Panc1 (cell line): ENCODE results near the gene ICA1. TPM values are rescaled to one million over a fixed set of nuclear protein-coding genes. Genes with fewer than 3 reads are reported as not detected.

ENCODE experiments used
- ATAC-seq: fragments of 200-7000 bp; cut with Tn5 transposase; 2 replicates; pipeline ENCODE4 v1.9.1; 2020; ENCODE audit warnings: mild to moderate bottlenecking, moderate library complexity
- BruUV-seq: library from RNA; stranded (reverse); fragments of 400-500 nt; replicated peaks from 2 replicates; lab custom pipeline; 2021; lab: Mats Ljungman, UMichigan
- CTCF ChIA-PET: fragments of 300-600 bp; sonication (Branson Sonifier 250); formaldehyde crosslinking; loops from one replicate; lab custom pipeline; 2022; ENCODE audit warnings: antibody characterized with exemption; lab: Charles Lee
- POLR2A ChIA-PET: fragments of 300-600 bp; sonication (Branson Sonifier 250); formaldehyde crosslinking; loops from one replicate; lab custom pipeline; 2022; ENCODE audit warnings: antibody characterized with exemption; lab: Charles Lee
- DNase-seq: peaks from one replicate; pipeline ENCODE4 v3.0.0-alpha.2; 2010; ENCODE audit warnings: low read depth, low spot score
- H3K27ac ChIP-seq: 2 replicates; pipeline ENCODE4 v1.5.1; 2011; ENCODE audit warnings: mild to moderate bottlenecking, low read length, inconsistent platforms
- H3K27me3 ChIP-seq: fragments of 200-500 bp; sonication (Bioruptor generic); 2 replicates; pipeline ENCODE4 v1.6.0; 2014; ENCODE audit warnings: low read length, inconsistent platforms; ENCODE audit not compliant: control insufficient read depth, insufficient read depth
- H3K36me3 ChIP-seq: fragments of 200-500 bp; sonication (Bioruptor generic); 2 replicates; pipeline ENCODE4 v1.5.1; 2014; ENCODE audit warnings: inconsistent platforms, mild to moderate bottlenecking, low read length, moderate library complexity; ENCODE audit not compliant: control insufficient read depth, insufficient read depth
- H3K4me1 ChIP-seq: 2 replicates; pipeline ENCODE4 v1.5.1; 2011; ENCODE audit warnings: inconsistent platforms, mild to moderate bottlenecking, low read length, moderate library complexity; ENCODE audit not compliant: control insufficient read depth, insufficient read depth
- H3K4me3 ChIP-seq, 2 experiments: 2 replicates each; pipeline ENCODE4 v1.5.1; 2011 to 2012; ENCODE audit warnings: low read depth in 2 of 2, low read length in 2 of 2, mild to moderate bottlenecking in 2 of 2, inconsistent platforms in 1 of 2, moderate library complexity in 1 of 2
- H3K9me3 ChIP-seq: fragments of 200-500 bp; sonication (Bioruptor generic); 2 replicates; pipeline ENCODE4 v1.5.1; 2014; ENCODE audit warnings: low read depth, mild to moderate bottlenecking, inconsistent platforms, low read length, moderate library complexity; ENCODE audit not compliant: control insufficient read depth, insufficient read depth
- CTCF ChIP-seq: fragments of 450-650 bp; IDR thresholded peaks from 2 replicates; pipeline ENCODE4 v1.5.1; 2017; ENCODE audit warnings: mild to moderate bottlenecking
- POLR2AphosphoS5 ChIP-seq: IDR thresholded peaks from 2 replicates; pipeline ENCODE4 v1.6.1; 2012; ENCODE audit warnings: mild to moderate bottlenecking, low read depth, low read length, moderate library complexity
- REST ChIP-seq, 2 experiments: IDR thresholded peaks; 2 replicates each; pipeline ENCODE4 v1.6.1; 2011 to 2012; ENCODE audit warnings: low read depth in 2 of 2, control low read depth in 1 of 2, low read length in 1 of 2, mild to moderate bottlenecking in 1 of 2, moderate library complexity in 1 of 2; ENCODE audit not compliant: insufficient read depth in 1 of 2
- SIN3A ChIP-seq: IDR thresholded peaks from 2 replicates; pipeline ENCODE4 v1.6.1; 2012; ENCODE audit warnings: low read depth, mild to moderate bottlenecking, low read length, moderate library complexity, borderline replicate concordance; ENCODE audit not compliant: insufficient read depth
- TCF7L2 ChIP-seq: IDR thresholded peaks from 2 replicates; pipeline ENCODE4 v1.6.1; 2011; ENCODE audit warnings: mild to moderate bottlenecking, low read depth, low read length, inconsistent platforms
- in situ Hi-C: cut with HindIII; loops from 2 replicates; pipeline ENCODE4 v1.10.0; 2016; ENCODE audit warnings: low sequenced_read_pairs, low pct_unique_long_range_greater_than_20kb
- intact Hi-C: fragments of 100-400 bp; cut with micrococcal nuclease; formaldehyde crosslinking; loops from one replicate; pipeline ENCODE4 v1.10.0; 2022; ENCODE audit not compliant: unreplicated experiment
- total RNA-seq: library from RNA; stranded (reverse); gene quantifications from one replicate; pipeline ENCODE4 v1.2.1, GENCODE V29; 2021; ENCODE audit not compliant: unreplicated experiment

ICA1 gene
- total RNA-seq, 1 experiment from 2014 or later = 1.1 TPM

- no peak overlapping the region for H3K4me3 ChIP-seq
- H3K4me1 ChIP-seq = no peaks in the 10 kb centered on the region
- DNase-seq = no peak
- H3K9me3 ChIP-seq = no peaks in the 10 kb centered on the region
- H3K36me3 ChIP-seq = no peaks in the 10 kb centered on the region
- ATAC-seq = no peak
- CTCF ChIA-PET = no interaction called here
- in situ Hi-C loops (no loop called here), intact Hi-C loops (no loop called here)
- TF ChIP-seq REST (IDR thresholded peaks at IDR 0.05; ENCODE audit: insufficient read depth in 1 of 2, low read depth in 2 of 2, low read length in 1 of 2) (no peak), SIN3A (no peak), CTCF (no peak), TCF7L2 (no peak), POLR2AphosphoS5 (no peak)
- BruUV-seq = no TSS peak
- no peak overlapping the region for H3K27ac ChIP-seq
- POLR2A ChIA-PET = no interaction called here
- H3K27me3 ChIP-seq = peaks cover 12% of the 10 kb centered on the region
Observed at GRCh38 chr7:8160250-8160649, 101.7 kb downstream of the ICA1 start.

DNA sequence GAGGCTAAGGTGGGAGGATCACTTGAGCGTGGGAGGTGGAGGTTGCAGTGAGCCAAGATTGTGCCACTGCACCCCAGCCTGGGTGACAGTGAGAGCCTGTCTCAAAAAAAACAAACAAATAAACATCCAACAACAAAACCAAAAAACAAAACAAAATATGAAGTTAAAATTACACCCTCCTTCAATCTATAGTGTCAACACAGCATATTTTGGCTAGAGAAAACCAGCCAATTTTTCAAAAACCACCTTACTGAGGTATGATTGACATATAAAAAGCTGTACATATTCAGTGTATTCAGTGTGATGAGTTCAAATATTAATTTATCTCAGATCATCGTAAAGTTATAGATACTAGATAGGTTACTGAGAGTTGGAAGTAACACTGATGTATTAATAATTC, 102.4 kb downstream of the ICA1 start:
- intact Hi-C loops (no loop called here), in situ Hi-C loops (no loop called here)
- BruUV-seq = no TSS peak
- ChIA-PET POLR2A (no interaction called here), CTCF (no interaction called here)
- TF ChIP-seq TCF7L2 = no peak
- no peak for TF ChIP-seq POLR2AphosphoS5
- no peak for TF ChIP-seq REST (IDR thresholded peaks at IDR 0.05; ENCODE audit: insufficient read depth in 1 of 2, low read depth in 2 of 2, low read length in 1 of 2)
- TF ChIP-seq SIN3A = no peak
- no peak for TF ChIP-seq CTCF
- H3K27ac ChIP-seq = no peak overlapping the region
- no peaks in the 10 kb centered on the region for H3K4me1 ChIP-seq
- no peaks in the 10 kb centered on the region for H3K9me3 ChIP-seq
- no peak overlapping the region for H3K4me3 ChIP-seq
- ATAC-seq (no peak), DNase-seq (no peak)
- H3K36me3 ChIP-seq = no peaks in the 10 kb centered on the region
- peaks cover 15% of the 10 kb centered on the region for H3K27me3 ChIP-seq
